DMS 273 (cell line): Measurements from ENCODE around the gene RNGTT.

Experiments used
- DNase-seq: peaks from one replicate; lab custom pipeline; 2025; ENCODE audit not compliant: unreplicated experiment; lab: John Stamatoyannopoulos, UW

The RNGTT gene

GRCh38 chr6:88614316-88614877 lies 349.0 kb downstream of the RNGTT start:
- DNase-seq = no peak

GRCh38 chr6:88612631-88613030 lies 350.8 kb downstream of the RNGTT start:
- no peak for DNase-seq

- DNase-seq = no peak
These were observed 351.7 kb downstream of the RNGTT start for GRCh38 chr6:88611721-88612120.

- peak; percentile 17 for DNase-seq
These were observed 353.4 kb downstream of the RNGTT start for GRCh38 chr6:88609983-88610382.

- no peak for DNase-seq
These were observed 358.1 kb downstream of the RNGTT start for GRCh38 chr6:88605271-88605670.

GRCh38 chr6:88599571-88599970 lies 363.8 kb downstream of the RNGTT start:
- DNase-seq = peak; percentile 18

- no peak for DNase-seq
These were observed 366.6 kb downstream of the RNGTT start for GRCh38 chr6:88596801-88597200.

GRCh38 chr6:88588938-88589337 lies 374.5 kb downstream of the RNGTT start:
- no peak for DNase-seq

GRCh38 chr6:88587150-88587520 lies 376.3 kb downstream of the RNGTT start:
- DNase-seq = no peak

GRCh38 chr6:88586371-88587149 lies 376.9 kb downstream of the RNGTT start:
- peak; percentile 28 for DNase-seq

GRCh38 chr6:88585276-88585692 lies 378.1 kb downstream of the RNGTT start:
- no peak for DNase-seq

- DNase-seq = no peak
These were observed 378.7 kb downstream of the RNGTT start for GRCh38 chr6:88584581-88585275.

- no peak for DNase-seq
These were observed 386.0 kb downstream of the RNGTT start for GRCh38 chr6:88577461-88577860.

- no peak for DNase-seq
These were observed 387.9 kb downstream of the RNGTT start for GRCh38 chr6:88575536-88575935.

GRCh38 chr6:88574651-88575050 lies 388.8 kb downstream of the RNGTT start:
- no peak for DNase-seq

GRCh38 chr6:88574031-88574430 lies 389.4 kb downstream of the RNGTT start:
- DNase-seq = peak; percentile 63

- DNase-seq = no peak
These were observed 389.9 kb downstream of the RNGTT start for GRCh38 chr6:88573561-88573960.

GRCh38 chr6:88572449-88573139 lies 390.8 kb downstream of the RNGTT start:
- no peak for DNase-seq

GRCh38 chr6:88569959-88570358 lies 393.5 kb downstream of the RNGTT start:
- DNase-seq = no peak

GRCh38 chr6:88567696-88568095 lies 395.7 kb downstream of the RNGTT start:
- DNase-seq = no peak

- no peak for DNase-seq
These were observed 396.5 kb downstream of the RNGTT start for GRCh38 chr6:88566746-88567534.
